Middle frontal gyrus (tissue), 1 donor: ENCODE results near the gene PARD3B.

ENCODE experiments used
- DNase-seq: peaks from one replicate; pipeline ENCODE4 v3.0.0-alpha.2; 2015; ENCODE audit warnings: low spot score; ENCODE audit errors: extremely low spot score

Gene PARD3B, protein sequence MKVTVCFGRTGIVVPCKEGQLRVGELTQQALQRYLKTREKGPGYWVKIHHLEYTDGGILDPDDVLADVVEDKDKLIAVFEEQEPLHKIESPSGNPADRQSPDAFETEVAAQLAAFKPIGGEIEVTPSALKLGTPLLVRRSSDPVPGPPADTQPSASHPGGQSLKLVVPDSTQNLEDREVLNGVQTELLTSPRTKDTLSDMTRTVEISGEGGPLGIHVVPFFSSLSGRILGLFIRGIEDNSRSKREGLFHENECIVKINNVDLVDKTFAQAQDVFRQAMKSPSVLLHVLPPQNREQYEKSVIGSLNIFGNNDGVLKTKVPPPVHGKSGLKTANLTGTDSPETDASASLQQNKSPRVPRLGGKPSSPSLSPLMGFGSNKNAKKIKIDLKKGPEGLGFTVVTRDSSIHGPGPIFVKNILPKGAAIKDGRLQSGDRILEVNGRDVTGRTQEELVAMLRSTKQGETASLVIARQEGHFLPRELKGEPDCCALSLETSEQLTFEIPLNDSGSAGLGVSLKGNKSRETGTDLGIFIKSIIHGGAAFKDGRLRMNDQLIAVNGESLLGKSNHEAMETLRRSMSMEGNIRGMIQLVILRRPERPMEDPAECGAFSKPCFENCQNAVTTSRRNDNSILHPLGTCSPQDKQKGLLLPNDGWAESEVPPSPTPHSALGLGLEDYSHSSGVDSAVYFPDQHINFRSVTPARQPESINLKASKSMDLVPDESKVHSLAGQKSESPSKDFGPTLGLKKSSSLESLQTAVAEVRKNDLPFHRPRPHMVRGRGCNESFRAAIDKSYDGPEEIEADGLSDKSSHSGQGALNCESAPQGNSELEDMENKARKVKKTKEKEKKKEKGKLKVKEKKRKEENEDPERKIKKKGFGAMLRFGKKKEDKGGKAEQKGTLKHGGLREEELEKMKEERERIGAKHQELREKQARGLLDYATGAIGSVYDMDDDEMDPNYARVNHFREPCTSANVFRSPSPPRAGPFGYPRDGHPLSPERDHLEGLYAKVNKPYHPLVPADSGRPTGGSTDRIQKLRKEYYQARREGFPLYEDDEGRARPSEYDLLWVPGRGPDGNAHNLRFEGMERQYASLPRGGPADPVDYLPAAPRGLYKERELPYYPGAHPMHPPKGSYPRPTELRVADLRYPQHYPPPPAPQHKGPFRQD (N-terminal part only)

DNA sequence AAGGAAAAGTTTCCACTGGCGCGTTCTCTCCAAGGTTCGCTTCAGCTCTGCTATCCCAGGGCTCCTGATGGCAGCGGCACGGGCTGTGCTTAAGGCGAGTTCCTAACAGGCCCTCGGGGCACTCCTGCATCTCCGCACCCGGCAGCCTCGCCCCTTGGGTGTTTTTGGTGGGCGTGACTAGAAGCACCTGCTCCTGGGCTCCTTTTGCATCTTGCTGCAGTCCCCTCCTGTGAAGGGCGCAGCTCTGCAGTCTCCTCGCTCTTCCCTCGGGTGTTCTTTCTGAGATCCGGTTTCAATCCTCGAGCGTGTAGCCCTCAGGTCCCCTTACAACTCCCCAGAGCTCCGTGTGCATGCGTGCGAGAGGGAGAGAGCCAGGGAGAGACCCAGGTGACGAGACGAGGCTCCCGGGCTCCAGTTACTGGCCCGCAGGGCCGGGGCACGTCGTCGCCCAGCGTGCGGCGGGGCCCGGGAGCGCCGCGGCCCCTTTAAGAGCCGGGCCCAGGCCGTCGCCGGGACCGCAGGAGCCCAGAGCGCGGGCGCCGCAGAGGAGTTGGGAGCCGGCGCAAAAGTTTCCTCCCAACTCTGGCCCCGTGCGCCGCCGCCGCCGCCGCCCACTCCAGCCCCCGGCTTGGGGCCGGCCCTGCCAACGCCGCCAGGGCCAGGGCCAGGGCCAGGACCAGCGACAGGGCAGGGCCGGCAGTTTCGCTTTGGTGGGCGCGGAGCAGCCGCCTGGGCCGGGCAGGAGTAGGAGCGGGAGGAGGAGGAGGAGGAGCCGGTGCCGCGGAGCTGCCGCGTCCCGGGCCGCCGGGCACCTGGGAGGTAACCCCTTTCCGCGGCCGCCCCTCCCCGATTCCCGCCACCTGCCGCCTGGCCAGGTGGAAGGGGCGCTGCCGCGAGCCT is at the start of gene PARD3B:
PARD3B (plus strand) TSS at position 515 of the 900 bp plus-strand sequence. CDS start 525 bp downstream, outside the sequence.
- DNase-seq: no peak

DNA sequence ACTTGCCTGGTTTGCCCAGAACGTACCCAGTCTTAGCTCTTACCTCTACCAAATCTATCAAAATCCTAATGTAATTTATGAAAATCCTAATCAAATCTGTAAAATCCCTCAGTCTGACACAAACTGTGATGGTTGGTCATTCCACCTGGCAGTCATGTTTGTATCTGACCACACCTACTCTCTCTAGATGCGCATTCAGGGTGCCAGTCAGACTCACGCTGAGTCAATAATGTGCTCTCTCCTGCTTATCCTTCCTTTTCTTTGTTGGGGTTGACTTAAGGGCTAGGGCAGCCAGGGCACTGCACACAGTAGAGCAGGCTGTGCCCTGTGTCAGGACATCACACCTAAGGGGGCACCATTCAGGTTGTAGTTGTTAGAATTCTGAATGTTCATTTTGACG is 48.5 kb upstream of the PARD3B start:
- no peak for DNase-seq

- DNase-seq: no peak
These were observed 47.4 kb upstream of the PARD3B start for GRCh38 chr2:204497855-204498254.

- DNase-seq: no peak
These were observed 47.0 kb upstream of the PARD3B start for GRCh38 chr2:204498291-204498690.

- DNase-seq: no peak
These were observed 41.4 kb upstream of the PARD3B start for GRCh38 chr2:204503869-204504268.

- DNase-seq: no peak
These were observed 40.7 kb upstream of the PARD3B start for GRCh38 chr2:204504594-204504993.

DNA sequence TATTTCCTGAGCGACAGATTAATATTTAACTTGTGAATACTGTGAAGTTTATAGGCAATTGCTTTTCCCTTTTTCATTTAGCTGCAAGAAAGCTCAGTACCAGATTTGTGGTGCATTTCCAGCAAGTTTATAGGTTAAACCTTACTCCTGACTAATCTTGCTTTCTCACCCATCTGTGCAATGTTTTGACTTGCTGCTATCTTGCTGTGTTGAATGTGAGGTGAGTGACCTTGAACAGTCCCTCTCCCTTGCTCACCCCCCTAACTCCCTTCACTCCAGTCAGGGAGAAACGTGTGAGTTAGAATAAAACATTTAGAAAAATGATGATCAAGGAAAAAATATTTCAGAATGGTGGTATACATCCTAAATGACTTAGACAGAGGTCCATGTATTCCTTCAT is 39.8 kb upstream of the PARD3B start:
- DNase-seq: no peak

DNA sequence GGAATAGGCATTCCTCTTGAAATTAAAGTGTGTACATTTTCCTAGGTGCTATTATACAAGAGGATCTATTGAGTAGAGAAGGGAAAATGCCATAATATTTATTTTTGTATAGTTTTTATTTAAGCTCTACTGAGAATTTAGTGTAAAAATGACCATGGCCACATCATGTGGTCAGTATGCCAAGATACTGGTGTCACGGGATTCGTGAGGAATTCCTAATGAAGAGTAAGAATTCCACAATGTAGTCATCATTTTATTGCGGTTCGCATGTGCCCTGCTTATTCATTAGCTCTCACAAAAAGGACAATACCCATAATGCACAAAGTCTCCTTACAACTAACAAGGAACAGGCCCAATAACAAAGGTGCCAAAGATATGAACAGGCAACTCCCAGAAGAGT is 39.3 kb upstream of the PARD3B start:
- DNase-seq: no peak

- DNase-seq: no peak
These were observed 37.6 kb upstream of the PARD3B start for GRCh38 chr2:204507636-204508035.

GRCh38 chr2:204510709-204511420 is 34.4 kb upstream of the PARD3B start:
- no peak for DNase-seq

DNA sequence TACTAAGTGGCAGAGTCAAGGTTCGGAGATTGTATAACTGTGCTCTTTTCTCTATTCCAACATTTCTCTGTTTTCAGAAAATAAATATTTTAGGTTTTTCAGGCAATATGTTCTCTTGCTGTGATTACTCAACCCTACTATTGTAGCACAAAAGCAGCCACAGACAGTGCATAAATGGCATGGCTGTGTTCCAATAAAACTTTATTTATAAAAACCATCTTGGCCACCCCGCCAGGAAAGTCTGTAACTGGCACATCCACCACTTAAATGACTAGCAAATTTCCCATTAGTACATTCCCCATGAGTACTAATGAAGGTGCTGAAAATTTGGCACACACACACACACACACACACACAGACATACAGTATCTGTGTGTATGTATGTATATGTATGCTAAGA is 30.8 kb upstream of the PARD3B start:
- DNase-seq: no peak

- no peak for DNase-seq
These were observed 29.9 kb upstream of the PARD3B start for GRCh38 chr2:204515416-204515815.

GRCh38 chr2:204517154-204517553 is 28.1 kb upstream of the PARD3B start:
- DNase-seq: no peak

DNA sequence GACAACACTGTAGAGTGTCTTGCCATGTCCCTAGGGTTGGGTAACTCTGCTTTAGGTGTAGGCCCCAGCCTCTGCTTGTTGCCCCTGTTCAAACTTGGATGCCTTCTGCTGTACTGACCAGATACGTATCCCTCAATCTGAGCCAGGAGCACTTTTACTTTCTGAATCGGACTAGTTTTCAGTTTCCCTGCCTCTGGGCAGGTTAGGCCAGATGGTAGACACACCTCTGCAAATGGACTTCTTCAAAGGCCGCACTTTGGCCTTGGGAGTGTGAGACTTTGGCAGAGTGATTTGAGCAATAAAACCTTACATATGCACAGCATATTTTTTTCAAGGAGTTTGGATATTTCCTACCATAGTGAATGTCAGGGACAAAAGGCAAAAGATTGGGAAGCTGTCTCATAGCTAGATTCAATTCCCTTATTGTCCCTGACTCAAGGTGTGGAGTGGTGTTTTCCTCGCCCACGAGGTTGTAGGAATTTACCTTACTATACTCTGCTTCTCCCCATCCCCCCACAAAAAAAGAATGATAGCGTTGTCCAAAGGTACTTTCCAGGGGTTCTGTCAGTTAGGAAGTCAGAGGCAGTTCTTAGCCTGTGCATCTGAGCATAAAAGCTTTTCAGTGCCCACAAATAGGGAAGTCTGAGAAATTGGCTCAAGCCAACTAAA is 15.3 kb upstream of the PARD3B start:
- no peak for DNase-seq

- DNase-seq: no peak
These were observed 14.8 kb upstream of the PARD3B start for GRCh38 chr2:204530464-204530805.

DNA sequence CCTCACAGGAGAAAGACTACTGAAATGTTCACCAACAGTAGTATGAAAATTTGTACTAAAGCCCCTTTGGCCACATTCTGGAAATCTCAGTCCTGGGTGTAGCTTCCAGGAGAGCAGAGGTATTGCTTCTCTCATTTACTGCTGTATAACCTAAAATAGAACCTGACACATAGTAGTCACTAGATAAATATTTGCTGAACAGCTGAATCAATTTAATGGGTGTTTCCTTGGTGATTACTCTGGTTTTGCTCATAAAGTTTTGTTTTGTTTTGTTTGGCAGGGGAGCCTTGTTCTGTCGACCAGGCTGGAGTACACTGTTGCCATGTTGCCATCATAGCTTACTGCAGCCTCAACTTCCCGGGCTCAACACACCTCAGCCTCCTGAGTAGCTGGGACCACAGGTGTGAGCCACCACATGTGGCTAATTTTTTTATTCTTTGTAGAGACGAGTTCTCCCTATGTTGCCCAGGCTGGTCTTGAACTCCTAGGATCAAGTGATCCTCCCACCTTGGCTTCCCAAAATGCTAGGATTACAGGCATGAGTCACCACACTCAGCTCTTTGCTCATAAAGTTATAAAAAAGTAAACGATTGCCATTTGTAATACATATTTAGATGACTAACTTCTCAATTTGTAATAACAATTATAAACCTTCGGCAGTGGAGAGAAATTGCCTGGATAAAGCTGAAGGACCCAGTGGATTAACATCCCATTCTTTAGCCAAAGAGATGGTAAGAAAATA is 11.5 kb upstream of the PARD3B start:
- no peak for DNase-seq

DNA sequence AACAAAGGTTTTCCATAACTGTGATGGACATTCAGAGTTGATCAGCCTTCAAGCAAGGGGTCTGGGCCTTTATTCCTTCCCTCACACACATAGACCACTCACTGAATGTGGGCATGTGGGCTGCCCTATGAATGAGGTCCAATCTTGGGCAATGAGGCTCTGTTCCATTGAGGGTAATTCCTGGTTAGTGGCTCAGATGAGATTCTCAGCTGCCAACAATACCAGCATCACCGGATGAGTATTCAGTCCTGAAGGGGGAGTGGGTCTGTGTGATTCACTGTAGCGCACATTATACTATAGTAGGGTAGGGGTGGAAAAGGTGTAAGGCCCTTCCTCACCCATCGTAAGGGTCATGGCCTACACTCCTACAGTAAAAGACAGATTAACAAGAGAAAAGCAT is 9.9 kb upstream of the PARD3B start:
- no peak for DNase-seq

- no peak for DNase-seq
These were observed 9.5 kb upstream of the PARD3B start for GRCh38 chr2:204535764-204536163.
